ENCODE measurements around the gene SPSB2. TPM values are rescaled to one million over a fixed set of nuclear protein-coding genes. Genes with fewer than 3 reads are reported as not detected.
"Not testable (repeated sequence)": the region's sequence is repeated elsewhere in the genome, so short reads cannot be mapped to it uniquely, and the experiment has no call there.

The SPSB2 gene
- total RNA-seq, 1 donor from 2014 or later: 2.2 TPM

DNA sequence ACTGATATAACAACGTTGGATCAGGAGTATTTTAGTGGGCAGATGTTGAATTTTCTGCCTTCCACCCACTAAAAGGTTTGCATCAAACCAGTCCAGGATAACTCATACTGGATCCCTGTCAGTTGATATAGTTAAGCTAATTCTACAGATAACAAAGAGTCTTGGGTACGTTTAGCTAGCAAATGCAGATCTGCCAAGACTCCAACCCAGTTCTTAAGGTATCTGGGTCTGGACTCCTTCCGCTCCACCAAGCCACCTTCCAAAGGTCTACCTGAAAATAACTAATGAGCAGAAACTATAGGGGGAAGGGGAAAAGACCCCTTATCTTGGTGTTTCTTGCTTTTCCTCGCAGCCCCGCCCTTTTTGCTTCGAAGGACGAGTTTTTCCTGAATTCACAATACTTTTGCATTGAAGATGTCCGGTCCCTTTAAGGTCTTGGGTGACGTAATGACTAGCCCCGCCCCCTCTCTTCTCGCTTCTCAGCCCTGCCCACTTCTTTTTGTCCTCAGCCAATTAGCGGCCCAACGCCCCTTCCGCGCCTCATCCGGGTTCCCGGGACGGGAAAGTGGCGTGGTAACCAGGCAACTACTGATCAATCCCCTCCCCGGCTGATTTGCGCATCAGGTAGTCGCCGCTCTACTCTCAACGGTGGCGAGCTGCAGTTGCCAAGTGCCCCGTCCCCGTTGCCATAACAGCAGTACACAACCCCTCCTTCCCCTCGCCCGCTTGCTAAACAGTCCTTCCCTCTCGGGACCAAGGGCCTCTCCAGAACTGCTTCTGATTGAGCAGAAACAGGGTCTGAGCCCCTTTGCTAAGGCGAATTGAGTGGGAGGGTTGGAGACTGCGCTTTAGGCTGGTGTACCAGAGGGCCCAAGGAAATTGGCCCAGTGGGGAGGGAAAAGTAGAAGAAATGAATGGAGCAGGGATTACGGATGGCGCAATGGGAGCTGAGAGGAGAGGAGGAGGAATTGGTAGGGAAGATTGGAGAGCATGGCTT is 31.5 kb upstream of the SPSB2 start, which contains the start of gene LRRC23:
Gene LRRC23 (plus strand): TSS at position 543 of the 997 bp plus-strand sequence. CDS start 812 bp downstream, outside the sequence.
- intact Hi-C loops (cut with micrococcal nuclease): no loop called here
- ATAC-seq: peak; percentile 97
- DNase-seq: peak; percentile 96

DNA sequence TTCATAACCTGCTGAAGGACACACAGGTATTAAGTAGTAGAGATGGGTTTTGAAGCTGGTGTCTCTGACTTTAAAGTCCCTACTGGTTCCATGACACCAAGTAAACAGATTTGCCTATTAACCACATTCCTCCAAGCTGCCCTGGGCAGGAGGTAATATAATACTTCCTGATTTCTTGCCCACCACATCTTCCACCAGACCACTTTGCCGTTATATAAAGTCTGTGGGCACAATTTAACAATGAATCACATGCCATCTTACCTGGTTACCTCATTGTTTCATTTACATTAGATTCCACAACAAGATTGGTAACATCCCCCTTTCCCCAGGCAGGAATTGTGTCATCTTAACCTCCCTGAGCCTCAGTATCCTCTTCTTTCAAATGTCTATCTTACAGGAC is 30.6 kb upstream of the SPSB2 start:
- no peak for DNase-seq
- no peak for ATAC-seq
- intact Hi-C loops (cut with micrococcal nuclease): no loop called here

DNA sequence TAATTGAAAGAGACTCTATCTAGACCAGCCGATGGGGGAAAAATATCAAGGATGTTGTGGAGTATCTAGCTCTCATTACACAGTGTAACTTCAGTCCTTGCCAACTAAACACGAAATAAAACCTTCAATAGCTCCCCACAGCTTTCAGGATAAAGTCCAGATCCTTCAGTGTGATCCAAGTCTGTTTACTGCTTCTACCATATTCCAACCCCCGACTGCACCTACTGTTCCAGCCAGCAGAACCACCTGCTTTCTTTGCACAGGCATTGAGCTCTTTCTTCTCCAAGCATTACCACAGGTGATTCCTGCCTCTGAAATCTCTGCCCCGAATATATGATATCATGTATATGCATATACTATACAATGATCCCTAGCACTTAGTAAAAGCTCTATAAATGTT is 29.3 kb upstream of the SPSB2 start:
- intact Hi-C loops (cut with micrococcal nuclease): no loop called here
- ATAC-seq (no peak), DNase-seq (no peak)

DNA sequence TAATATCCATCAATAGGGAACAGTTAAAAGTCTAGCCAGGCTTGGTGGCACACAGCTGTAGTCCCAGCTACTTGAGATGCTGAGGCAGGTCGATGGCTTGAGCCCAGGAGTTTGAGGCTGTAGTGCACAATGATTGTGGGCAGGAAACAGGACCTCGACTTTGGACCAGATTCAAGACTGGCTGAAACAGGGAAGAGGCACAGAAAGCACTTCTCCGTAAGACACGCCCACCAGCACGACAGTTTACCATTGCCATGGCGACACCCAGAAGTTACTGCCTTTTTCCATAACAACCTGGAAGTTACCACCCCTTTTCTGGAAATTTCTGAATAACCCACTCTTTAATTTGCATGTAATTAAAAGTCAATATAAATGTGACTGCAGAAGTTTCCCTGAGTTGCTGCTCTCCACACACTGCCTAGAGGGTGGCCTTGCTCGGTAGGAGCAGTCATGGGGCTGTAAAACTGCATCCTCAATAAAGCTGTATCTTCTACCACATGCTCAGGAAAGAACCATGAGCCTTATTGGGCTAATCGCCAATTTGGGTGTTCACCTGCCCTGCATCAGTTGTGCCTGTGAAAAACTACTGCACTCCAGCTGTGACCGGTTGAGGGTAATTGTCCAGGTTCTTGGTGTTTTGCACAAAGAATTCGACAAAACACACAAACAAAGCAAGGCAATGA is 26.9 kb upstream of the SPSB2 start:
- peak; percentile 58 for DNase-seq
- intact Hi-C loops (cut with micrococcal nuclease): no loop called here
- ATAC-seq: peak; percentile 8

DNA sequence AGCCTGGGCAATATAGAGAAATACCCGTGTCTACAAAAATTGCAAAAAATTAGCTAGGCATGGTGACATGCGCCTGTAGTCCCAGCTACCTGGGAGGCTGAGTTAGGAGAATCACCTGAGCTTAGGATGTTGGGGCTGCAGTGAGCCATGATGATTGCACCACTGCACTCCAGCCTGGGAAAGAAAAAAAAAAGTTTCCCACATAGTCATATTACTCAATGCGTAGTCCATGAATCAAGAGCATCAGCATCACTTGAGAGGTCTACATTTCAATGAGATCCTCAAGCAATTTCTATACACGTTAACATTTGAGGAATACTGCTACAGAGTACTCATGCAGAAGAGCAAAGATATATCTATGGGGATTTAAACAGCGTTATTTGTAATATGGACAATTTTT is 26.3 kb upstream of the SPSB2 start:
- DNase-seq (no peak), ATAC-seq (no peak)
- intact Hi-C loops (cut with micrococcal nuclease): no loop called here

DNA sequence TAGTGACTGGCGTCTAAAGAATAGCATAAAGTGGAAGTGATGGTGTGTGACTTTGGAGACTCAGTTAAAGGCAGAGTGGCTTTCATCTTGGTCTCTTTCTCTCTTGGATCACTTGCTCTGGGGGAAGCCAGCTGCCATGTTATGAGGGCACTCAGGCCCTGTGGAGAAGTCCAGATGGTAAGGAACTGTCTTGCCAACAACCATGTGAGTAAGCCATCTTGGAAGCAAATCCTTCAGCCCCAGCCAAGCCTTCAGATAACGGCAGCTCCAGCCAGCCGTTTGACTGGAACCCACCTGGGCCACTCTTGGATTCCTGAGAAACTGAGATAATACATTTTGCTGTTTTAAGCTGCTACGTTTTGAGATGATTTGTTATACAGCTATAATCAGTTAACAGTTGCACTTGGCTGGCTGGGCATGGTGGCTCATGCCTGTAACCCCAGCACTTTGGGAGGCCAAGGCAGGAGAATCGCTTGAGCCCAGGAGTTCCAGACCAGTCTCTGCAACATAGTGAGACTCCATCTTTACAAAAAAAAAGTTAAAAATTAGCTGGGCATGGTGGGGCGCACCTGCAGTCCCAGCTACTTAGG is 23.8 kb upstream of the SPSB2 start:
- intact Hi-C loops (cut with micrococcal nuclease): no loop called here
- DNase-seq: no peak
- ATAC-seq: no peak

DNA sequence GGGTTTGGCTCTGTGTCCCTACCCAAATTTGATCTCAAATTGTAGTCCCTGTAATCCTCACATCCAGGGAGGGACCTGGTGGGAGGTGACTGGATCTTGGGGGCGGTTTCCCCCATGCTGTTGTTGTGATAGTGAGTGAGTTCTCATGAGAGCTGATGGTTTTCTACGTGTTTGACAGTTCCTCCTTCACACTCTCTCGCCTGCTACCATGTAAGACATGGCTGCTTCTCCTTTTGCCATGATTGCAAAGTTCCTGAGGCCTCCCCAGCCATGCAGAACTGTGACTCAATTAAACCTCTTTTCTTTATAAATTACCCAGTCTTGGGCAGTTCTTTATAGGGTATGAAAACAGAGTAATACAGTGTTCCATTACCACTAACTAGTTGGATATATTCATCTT is 21.2 kb upstream of the SPSB2 start:
- intact Hi-C loops (cut with micrococcal nuclease): no loop called here
- no peak for ATAC-seq
- DNase-seq: no peak

DNA sequence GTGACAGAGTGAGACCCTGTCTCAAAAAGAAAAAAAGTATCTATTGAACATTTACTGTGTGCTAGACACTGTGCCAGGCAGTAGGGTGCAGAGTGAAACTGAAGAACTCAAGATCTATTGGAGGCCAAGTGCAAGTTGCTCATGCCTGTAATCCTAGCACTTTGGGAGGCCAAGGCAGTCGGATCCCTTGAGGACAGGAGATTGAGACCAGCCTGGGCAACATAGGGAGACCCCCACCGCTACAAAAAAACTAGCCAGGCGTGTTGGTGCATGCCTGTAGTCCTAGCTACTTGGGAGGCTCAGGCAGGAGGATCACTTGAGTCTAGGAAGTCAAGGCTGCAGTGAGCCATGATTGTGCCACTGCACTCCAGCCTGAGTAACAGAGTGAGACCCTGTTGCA is 19.6 kb upstream of the SPSB2 start:
- ATAC-seq; DNase-seq; intact Hi-C loops (cut with micrococcal nuclease): not testable (repeated sequence)

DNA sequence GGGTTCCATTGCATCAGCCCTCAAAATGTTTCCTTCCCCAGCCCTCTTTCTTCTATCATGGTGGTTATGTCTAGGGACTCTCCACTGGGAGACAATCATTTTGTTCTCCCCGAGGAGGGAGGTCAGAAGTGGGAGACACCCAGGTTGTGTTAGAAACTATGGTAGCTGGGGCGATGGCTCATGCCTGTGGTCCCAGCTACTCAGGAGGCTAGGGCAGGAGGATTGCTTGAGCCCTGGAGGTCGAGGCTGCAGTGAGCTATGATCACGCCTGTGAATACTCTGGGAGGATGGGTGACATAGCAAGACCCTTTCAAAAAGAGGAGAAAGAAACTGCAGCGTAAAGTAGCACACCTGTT is 18.5 kb upstream of the SPSB2 start:
- intact Hi-C loops (cut with micrococcal nuclease): no loop called here
- peak; percentile 2 for ATAC-seq
- DNase-seq: no peak

DNA sequence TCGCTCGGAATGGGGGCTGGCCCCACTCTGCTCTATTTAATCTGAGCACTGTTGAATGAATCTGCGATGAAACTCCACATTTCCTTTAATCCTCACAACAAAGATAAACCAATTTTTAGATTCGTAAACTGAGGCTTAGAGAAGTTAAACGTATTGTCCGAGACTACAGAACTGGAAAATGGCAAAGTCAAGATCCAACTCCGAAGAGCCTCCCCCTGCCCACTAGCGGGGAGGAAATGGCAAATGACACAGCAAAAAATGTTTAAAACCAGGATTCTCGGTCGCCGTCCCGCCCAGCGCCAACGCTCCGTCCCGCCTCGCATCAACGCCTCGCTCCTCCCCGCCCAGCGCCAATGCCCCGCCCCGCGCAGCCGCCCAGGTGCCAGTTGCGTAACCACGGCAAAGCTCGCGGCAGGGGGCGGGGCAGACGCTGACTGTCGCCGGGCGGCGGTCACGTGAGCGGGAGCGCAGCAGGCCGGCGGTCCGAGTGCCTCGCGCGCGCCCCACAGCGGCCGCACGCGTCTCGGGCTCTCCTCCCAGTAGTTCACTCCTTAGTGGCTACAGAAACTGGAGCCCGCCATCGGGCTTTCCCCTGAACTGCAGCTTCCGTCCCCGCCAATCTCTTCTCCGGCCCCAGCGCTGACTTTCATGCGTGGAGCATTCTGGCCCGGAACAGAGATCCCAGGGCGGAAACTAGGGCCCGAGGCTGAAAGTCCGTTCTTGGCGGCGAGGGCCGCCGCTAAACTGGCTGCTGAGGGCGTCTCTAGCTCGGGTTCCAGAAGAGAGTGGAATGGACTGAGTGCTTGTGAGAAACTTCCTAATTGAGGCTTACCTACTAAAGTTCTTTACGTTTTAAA is 17.9 kb upstream of the SPSB2 start:
- ATAC-seq (peak; percentile 98), DNase-seq (peak; percentile 100)
- intact Hi-C loops (cut with micrococcal nuclease): no loop called here

DNA sequence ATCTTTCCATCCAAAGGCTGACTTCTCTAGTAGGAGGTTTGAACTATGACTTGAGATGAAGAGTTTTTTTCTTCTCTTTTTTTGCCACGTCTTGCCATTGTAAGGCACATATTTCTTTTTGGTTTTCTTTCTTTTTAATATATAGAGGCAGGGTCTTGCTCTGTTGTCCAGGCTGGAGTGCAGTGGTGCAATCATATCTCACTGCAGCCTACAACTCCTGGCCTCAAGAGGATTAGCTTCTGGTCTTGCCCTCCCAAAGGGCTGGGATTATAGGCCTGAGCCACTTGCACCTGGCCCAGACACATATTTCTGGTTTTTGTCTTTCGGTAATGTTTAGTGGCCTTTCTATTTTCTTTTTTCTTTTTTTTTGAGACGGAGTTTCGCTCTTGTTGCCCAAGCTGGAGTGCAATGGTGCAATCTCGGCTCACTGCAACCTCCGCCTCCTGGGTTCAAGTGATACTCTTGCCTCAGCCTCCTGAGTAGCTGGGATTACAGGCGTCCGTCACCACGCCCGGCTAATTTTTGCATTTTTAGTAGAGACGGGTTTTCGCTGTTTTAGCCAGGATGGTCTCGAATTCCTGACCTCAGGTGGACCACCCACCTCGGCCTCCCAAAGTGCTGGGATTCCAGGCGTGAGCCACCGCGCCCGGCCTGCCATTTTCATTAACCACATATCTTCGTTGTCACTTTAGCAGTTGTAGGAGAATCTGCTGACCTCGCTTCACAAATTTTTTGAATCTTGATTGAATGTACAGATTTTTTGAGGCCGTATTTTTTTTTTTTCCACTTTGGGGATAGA is 16.9 kb upstream of the SPSB2 start:
- not testable (repeated sequence) for DNase-seq

DNA sequence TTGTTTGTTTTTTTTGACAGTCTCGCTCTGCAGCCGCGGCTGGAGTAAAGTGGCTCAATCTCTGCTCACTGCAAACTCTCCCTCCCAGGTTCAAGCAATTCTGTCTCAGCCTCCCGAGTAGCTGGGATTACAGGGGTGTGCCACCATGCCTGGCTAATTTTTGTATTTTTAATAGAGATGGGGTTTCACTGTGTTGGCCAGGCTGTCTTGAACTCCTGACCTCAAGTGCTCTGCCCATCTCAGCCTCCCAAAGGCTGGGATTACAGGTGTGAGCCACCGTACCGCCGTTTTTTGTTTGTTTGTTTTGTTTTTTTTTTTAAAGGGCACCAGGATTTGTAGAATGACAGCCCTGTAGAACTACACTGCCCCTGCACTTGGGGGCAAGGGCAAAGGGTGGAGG is 15.7 kb upstream of the SPSB2 start:
- DNase-seq; intact Hi-C loops (cut with micrococcal nuclease); ATAC-seq: not testable (repeated sequence)

More for the DNA sequence above, 16.9 kb upstream of the SPSB2 start:
- intact Hi-C loops (cut with micrococcal nuclease); ATAC-seq: not testable (repeated sequence)

DNA sequence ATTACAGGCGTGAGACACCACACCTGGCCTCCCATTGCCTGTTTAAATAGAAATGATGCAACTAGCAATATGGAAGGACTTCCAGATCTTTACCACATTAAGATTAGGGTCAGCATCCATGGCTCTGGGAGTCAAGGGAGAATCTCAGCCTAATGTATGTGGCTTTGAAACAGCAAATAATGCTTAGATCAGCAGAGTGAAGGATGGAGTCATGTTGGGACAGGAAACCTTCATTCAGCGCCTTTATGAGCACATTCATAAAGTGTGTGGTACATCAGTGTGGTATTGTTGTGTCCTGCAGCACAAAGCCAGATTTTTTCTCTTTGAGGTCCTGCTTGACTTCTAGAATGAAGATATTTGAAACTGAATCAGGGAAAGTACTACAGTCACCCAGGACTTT is 15.3 kb upstream of the SPSB2 start:
- no peak for DNase-seq

DNA sequence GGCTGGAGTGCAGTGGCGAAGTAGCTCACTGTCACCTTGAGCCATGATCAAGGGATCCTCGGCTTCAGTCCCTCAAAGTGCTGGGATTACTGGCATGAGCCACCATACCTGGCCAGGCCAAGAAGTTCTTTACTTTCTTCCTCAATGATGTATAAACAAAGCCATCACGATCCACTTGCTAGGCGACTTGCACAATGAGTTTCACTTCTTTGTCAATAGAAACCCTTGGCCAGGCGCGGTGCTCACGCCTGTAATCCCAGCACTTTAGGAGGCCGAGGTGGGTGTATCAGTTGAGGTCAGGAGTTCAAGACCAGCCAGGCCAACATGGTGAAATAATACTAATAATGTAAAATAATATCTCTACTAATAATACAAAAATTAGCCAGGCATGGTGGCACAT is 14.4 kb upstream of the SPSB2 start:
- DNase-seq (no peak), ATAC-seq (no peak)
- intact Hi-C loops (cut with micrococcal nuclease): no loop called here

More for the DNA sequence above, 15.3 kb upstream of the SPSB2 start:
- intact Hi-C loops (cut with micrococcal nuclease): no loop called here
- no peak for ATAC-seq

DNA sequence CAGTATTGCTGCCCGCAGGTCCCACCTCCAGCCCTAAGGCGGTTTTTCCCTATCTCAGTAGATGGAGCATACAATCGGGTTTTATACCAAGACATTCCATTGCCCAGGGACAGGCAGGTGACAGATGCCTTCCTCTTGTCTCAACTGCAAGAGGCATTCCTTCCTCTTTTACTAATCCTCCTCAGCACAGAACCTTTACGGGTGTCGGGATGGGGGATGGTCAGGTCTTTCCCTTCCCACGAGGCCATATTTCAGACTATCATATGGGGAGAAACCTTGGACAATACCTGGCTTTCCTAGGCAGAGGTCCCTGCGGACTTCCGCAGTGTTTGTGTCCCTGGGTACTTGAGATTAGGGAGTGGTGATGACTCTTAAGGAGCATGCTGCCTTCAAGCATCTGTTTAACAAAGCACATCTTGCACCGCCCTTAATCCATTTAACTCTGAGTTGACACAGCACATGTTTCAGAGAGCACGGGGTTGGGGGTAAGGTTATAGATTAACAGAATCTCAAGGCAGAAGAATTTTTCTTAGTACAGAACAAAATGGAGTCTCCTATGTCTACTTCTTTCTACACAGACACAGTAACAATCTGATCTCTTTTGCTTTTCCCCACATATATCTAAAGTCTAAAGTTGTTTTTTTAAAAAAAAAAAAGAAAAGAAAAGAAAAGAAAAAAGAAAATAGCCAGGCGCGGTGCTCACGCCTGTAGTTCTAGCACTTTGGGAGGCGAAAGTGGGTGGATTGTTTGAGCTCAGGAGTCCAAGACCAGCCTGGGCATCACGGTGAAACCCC is 13.3 kb upstream of the SPSB2 start:
- intact Hi-C loops (cut with micrococcal nuclease); ATAC-seq; DNase-seq: not testable (repeated sequence)

DNA sequence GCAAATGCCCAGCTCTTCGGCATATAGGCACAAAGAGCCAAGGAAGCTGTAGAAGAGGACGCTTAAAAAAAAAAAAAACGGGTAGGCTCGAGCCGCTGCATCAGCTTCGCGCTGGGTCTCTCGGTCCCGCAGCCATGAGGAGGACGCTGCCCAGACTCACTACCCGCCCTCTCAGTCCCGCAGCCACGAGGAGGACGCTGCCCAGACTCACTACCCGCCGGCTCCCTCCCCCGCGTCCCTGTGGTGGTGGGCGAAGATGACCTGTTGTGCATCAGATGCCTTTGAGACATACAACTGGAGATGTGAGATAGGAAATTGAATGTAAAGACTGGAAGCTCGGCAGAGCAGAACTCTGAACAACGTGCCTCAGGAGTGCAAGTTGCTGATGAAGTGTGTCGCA is 11.4 kb upstream of the SPSB2 start:
- intact Hi-C loops (cut with micrococcal nuclease): no loop called here
- no peak for ATAC-seq
- DNase-seq: no peak

DNA sequence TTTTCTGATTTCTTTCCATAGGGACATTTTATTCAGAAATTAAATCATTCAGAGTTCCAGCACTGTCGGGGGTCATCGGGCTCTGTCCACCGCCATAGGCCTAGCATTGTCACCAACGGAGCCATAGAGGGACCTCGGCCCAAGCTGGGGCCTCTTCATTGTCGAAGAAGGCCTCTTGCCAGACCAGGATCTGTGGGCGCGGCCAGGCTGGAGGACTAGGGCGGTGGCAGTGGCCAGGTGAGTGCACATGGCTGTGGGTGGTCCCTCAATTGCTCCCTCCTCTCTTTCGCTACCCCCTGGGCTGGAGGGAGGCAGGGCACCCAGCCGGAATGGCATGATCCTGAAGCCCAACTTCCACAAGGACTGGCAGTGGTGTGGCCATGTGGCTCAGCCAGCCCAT is 10.6 kb upstream of the SPSB2 start:
- DNase-seq: no peak
- no peak for ATAC-seq
- intact Hi-C loops (cut with micrococcal nuclease): no loop called here

All from left ventricle myocardium superior (tissue), 1 donor.